H1 (cell line): Measurements from ENCODE around the gene NEBL. TPM values are rescaled to one million over a fixed set of nuclear protein-coding genes. Genes with fewer than 3 reads are reported as not detected.

Experiments used
- CHD2 ChIP-seq: IDR thresholded peaks from 2 replicates; pipeline ENCODE4 v1.6.1; 2012; ENCODE audit warnings: low read length, improper control_type of control experiment
- SP1 ChIP-seq: IDR thresholded peaks from 2 replicates; pipeline ENCODE4 v1.6.1; 2011; ENCODE audit warnings: low read depth, low read length
- polyA plus RNA-seq, 7 experiments: library from polyadenylated mRNA; depleted of rRNA in 3 of 7; stranded (reverse) in 5 of 7; unstranded in 2 of 7; fragments of >200 nt in 5 of 7; fragments of 200-250 nt in 2 of 7; gene quantifications; 1 replicate in 5 of 7; 2 replicates in 1 of 7; 4 replicates in 1 of 7; pipeline versions ENCODE4 v1.2.1 to v1.2.3, GENCODE V29; 2011 to 2013; ENCODE audit warnings: missing spikeins in 2 of 7, mixed read lengths in 2 of 7
- total RNA-seq: library from RNA; stranded (reverse); fragmentation: NEBNext Ultra II Directional; extraction: Animal tissue kit (Norgen Biotek cat#: 25700); gene quantifications from 2 replicates; pipeline ENCODE4 v1.2.1, GENCODE V29; 2021

NEBL gene
- total and polyA plus RNA-seq, 2 of the 8 experiments (the other 6 are each of a cell fraction or from before 2014, with no cell fraction given), result 7.5 to 10.5 TPM

DNA sequence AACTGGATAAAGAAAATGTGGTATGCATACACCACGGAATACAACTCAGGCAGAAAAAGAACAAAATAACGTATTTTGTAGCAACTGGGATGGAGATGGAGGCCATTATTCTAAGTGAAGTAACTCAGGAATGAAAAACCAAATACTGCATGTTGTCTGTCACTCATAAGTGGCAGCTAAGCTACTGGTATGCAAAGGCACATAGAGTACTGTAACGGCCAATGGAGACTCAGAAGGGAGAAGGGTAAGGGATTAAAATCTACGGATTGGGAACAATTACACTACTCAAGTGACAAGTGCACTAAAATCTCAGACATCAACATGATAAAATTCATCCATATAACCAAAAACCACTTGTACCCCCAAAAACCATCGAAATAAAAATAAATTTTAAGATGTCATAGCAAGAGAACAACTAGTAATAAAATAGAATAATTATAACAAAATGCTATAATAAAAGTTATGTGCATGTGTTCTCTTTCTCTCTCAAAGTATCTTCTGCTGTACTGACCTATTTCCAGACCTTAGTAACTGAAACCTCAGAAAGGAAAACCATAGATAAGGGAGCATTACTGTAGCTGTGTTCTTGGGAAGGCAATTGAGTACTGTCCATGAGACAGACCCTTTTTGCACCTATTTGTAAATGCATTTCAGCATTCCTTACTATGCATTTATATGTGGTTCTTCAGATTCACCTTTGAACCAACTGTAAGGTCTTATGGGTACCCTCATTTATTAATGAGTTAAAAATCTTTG, 6.7 kb upstream of the NEBL start (continued):
- TF ChIP-seq SP1 (no peak), CHD2 (no peak)
